HG02840 (cell line): ENCODE data around the gene ABCA9.

Experiments
- ATAC-seq: cut with Tn5 transposase; IDR thresholded peaks from one replicate; pipeline ENCODE4 v1.9.1; 2021; ENCODE audit warnings: mild to moderate bottlenecking, moderate library complexity, moderate number of reproducible peaks; ENCODE audit not compliant: unreplicated experiment, low FRiP score

The ABCA9 gene

DNA sequence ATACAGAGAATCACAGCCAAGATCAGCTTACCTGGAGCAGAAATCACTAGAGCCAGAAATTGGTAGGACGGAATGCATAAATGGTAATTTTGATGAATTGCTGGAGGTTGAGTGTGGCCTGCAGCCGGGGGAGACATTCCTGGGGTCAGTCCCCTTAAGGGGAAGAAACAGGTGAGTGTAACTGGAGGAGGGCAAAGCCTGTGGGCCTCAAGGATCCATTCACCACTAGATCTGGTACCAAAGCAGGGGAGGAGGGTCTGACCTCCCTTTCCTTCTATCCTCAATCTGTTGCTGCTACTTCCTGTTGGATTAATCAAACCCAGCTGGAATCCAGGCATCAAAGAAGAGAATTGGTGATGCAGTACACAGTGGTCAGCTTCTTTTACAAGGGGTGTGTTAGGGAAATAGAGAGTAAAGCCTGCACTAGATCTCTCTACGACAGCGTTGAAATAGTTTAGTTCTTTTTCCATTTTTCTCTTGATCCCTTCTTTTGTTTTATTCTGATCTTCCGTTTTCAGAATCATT lies 8.6 kb upstream of the ABCA9 start:
- no peak for ATAC-seq

DNA sequence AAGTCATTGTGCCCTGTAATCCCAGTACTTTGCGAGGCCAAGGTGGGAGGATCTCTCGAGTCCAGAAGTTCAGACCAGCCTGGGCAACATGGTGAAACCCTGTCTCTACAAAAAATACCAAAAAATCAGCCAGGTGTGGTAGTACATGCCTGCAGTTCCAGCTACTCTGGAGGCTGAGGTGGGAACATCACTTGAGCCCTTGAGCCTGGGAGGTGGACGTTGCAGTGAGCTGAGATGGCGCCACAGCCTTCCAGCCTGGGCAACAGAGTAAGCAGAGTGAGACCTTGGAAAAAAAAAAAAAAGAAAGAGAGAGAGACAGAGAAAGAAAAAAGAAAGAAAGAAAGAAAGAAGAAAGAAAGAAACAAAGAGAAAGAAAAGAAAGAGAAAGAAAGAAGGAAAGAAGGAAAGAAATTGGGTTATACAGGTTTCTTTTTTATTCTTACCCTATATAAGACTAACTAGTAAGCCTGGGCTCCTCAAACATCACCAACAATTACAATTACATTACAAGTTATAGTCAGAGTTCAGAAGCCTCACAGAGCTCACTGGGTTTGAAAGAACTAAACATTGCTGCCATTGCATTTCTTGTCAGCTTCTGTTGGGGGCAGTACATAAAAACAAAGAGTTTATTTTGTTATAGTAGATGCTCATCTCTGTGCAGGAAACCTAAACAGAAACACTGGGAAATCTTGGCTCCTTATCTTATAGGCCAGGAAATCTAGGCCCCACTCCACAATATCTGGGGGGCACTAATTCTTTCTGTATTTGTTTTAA lies 6.7 kb upstream of the ABCA9 start:
- ATAC-seq: no peak

DNA sequence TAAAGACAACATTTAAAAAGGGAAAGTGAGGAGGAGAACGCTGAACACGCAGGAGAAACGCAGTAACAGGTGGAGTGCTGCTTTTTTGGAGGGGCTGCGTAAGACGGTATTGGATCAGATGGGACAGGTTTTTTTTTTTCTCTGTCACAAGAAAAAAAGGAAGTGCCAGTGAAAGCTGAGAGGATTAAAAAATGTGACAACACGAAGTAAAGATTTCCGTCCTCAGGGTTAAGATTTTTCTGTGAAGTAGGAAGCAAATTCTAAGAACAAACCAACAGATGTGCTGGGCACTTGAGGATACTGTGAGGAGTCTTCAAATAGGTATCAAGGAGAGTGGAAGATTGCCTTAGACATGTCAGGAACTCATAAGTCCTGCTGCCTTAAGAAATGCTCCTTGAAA lies 5.8 kb upstream of the ABCA9 start:
- no peak for ATAC-seq

DNA sequence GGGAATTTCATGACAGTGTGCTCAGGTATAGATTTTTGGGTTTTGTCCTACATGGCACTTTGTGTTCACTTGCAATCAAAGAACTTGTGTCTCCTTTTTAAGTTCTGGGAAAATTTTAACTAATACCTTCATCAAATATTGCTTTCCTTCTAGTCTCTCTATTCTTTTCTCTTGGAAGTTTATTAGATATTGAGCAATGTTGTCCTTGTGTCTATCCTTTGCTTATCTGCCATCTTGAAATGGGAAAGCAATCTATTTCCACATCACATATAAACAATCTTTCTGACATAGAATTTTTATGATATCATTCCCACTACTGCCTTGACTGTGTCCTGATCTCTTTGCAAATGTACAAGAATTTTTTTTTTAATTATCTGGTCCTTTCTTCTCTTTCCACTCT lies 4.4 kb upstream of the ABCA9 start:
- ATAC-seq: no peak

DNA sequence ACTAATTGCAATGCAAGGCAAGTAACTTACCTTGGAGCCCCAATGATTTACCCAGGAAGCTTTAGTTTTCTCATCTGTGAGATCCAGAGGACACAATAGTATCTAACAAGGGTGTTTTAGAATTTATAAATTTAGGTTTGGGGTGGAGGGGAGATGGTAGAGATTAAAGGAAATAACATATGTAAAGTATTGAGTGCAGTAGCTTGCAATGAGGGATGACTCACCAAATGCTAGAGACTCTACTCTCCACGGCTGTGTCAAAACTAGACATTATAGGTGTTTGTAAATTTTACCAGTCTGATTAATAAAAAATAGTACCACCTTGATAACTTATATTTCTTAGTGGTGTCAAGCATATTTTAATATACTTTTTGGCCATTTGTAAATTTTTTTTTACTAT lies 3.7 kb upstream of the ABCA9 start:
- ATAC-seq: no peak

DNA sequence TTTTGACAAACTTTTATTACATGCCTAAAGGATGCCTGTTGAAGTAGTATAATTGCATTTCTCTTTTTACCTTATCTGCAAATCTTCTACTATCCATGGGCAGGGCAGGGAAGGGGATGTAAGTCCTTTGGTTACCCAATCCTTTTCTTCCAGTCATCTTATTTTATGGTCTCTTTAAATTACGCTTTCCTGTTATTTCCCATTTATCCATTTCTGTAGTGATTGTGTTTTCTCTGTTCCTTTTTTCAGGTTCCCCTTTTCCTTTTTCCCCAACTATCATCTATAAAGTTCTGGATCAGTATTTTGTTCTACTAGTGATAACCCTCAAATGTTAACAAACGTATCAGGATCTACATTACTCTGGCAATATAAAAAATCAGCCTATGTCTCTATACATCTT lies 3.3 kb upstream of the ABCA9 start:
- no peak for ATAC-seq

DNA sequence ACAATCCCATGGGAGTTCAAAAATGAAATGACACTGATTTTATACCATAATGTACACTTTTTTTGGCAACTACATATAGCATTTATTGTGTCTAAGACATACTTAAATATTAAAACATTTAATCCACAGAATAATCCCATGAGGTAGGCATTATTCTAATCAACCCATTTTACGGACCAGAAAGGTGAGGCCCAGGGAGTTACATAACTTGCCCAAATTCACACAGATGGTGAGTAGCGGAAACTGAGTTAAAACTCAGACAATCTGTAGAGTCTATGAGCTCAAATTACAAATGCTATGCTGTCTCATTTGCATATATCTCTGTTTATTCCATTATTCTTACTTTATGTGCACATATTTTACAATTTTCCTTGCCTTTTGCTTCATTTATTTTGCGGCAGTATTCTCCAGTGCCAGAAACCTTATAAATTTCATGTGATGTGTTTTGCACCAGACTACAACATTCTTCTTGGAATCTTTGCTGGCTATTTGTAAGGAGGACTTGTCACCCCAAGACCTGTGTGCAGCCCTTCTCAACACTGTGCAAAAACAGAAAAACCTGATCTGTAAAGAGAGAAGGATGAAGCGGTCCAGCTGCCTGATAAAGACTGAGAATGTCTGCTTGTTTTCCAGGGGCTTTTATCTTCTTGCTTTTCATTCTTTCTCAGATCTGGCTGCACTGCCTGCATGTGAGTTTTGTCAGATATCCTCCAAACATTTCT lies 2.3 kb upstream of the ABCA9 start:
- no peak for ATAC-seq

DNA sequence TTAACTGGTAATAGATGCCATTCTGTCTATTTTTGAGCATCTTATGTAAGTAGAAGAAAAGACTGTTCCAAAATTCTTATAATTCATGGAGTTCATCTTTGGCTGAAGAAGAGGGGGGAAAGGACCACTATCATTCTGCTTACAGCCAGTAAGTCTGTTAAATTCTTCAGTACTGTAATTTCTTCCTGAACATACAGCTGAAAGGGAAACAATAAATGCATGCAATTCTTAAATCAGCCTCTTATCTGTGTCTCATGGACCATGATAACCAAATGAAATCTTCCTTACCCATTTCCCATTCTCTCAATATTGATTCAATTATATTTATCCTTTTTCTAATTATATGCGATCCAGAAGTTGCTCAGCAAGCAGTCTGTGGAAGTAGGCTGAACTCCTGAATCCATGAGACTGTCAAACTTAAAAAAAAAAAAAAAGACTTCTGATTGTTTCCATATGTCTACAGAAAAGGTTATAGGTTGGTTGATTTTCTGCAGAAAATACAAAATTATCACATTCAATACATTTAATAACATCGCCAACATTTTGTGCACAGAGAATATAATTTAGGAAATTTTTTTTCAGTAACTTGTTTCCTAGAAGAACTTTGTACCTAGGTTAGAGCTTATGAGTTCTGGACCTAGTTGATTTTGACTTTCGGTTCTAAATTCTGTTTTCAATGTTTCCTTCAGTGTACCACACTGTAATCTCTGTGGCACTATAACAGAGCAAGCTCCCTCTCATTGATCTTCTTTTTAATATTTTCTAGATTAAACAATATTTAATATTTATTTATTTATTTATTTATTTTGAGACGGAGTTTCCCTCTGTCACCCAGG lies 1.2 kb upstream of the ABCA9 start:
- no peak for ATAC-seq

DNA sequence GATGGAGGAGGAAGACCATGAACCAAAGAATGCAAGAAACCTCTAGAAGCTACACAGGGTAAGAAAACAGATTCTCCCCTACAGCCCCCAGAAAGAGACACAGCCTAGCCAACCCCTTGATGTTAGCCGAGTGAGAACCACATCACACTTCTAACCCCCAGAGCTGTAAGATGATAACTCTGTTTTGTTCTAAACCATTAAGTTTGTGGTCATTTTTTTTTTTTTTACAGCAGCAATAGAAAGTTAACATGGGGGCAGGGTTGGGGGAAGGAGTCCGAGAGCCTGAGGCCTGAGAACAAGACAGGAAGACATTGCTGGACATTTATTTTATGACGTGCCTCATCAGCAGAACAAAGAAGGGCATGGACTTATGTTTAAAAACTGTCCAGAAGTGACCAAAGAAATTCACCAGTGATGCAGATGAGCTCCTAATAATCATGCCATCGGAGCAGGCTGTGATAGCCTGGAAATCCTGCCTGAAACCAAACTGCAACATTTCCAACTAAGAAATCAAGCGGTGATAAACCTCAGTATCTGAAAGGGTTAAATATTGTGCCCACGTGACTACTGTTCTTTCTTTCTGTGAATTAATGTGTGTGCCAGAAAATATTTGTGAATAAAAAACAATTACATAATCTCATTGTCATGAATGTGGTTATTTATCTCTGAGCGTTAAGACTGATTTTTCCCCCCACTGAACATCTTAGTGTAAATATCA lies 1.1 kb downstream of the ABCA9 start:
- ATAC-seq: no peak

DNA sequence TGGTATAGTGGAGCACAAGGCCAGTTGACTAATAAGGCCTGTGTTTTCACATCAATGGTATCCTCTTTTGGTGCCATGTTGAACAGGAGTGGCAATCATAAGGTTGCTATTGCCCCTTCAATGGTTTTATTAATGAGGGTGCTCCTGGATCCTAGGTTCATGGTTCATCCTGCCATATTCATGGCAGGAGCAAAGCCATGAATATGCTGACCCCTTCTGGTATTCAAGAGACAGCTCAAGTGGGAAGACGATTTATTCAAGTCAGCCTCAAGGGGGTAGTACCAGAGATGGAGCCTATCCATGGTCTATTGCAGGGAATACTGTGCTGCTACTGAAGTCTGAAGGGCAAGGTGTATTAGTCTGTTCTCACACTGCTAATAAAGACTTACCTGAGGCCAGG lies 2.6 kb downstream of the ABCA9 start:
- no peak for ATAC-seq

DNA sequence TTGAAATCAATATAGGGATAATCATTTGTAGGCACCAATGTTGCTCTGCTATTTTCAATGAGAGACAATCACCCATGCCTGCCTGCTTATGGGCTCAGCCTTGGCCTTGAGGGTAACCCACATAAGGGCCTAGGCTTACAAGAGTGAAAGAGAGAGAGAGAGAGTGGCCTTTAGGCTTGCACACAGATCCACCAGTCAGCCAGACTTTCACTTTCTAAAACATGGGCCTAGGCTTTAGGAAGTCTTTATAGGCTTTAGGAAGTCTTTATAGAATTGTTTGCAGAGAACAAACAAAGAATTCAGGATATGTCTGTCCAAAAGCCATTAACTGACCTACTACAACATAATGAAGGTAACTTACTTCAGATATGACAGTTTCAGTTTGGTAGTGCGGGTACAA lies 3.4 kb downstream of the ABCA9 start:
- no peak for ATAC-seq

DNA sequence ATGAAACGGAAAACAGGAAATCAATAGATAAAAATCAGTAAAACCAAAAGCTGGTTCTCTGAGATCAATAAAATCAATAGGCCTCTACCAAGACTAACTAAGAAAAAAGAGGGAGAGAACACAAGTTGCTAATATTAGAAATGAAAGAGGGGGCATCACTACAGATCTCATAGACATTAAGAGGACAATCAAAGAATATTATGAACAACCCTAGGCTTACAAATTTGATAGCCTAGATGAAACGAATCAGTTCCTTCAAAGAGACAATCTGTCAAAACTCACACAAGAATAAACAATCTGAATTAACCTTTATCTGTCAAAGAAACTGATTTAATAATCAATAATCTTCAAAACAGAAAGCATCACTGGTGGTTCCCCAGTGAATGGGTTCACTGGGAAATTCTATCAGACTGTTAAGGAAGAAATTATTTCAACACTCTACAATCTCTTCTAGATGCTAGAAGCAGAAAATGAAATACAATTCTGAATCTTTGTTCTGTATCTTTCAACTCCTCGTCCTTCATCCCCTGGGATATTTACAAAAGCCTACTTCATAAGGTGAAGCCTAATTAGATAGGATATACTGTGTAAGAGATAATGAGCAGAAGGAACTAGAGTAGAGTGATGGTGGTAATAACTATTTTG lies 4.4 kb downstream of the ABCA9 start:
- no peak for ATAC-seq

DNA sequence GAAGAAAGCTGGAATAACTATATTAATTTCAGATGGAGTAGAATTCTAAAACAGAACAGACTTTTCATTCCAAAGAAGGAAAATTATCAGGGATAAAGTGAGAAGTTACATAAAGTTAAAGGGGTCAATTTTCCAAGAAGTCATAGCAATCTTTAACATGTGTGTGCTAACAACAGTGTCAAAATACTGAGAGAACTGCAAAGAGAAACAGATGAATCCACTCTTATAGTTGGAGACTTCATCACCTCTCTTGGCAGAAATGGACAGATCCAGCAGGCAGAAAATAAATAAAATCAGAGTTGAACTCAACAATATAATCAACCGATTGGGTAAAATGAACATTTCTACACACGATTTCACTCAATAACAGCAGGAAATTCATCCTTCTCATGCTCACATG lies 5.4 kb downstream of the ABCA9 start:
- no peak for ATAC-seq

DNA sequence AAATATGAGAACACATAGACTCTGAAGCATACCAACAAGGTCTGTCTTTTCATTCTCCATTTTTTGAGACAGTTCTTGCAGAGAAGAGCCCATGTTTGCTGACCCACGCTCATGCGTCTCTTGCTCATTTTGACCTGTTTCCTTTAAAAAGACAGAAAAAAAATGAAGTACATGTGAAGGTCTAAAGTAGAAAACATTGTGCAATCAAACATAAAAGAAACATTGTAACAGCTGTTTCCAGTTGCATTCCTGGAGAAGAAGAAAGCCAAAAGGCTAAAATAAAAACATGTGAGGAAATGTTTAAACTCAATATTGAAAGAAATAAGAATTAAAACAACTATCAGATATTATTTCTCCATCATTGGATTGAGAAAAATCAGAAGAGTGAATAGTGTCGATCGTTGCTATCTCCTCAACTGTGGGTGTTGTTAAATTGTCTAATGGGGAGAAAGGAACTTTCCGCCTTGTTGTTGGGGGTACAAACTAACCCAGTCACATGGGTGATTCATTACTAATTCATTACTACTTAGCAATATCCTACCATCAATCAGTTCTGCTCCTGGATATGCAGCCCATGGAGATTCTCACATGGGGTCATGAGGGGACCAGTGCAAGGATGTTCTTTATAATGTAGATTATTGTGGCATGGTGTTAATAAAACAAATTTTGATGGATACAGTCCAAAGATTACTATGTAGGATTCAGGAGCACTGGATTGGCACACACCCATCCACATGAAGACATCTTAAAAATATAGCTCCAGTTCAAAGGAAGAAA lies 9.5 kb downstream of the ABCA9 start:
- no peak for ATAC-seq

DNA sequence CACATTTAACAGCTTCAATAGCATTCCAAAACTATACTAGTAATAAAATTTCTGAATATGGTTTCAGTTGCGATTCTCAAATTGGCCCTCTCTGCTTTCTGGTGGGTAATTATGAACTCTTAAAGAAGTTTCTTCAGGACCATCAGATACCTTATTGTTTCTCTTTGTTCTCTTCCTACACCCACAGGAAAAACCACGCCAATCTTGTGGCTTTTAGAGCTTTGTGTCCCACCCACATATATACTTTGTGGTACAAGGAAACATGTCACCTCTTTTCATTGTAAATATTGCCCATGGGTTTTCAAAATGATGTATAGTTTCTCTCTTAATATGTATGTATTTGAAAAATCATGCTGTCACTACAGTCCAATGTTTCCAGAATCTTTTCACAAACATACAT lies 12.1 kb downstream of the ABCA9 start:
- ATAC-seq: no peak

DNA sequence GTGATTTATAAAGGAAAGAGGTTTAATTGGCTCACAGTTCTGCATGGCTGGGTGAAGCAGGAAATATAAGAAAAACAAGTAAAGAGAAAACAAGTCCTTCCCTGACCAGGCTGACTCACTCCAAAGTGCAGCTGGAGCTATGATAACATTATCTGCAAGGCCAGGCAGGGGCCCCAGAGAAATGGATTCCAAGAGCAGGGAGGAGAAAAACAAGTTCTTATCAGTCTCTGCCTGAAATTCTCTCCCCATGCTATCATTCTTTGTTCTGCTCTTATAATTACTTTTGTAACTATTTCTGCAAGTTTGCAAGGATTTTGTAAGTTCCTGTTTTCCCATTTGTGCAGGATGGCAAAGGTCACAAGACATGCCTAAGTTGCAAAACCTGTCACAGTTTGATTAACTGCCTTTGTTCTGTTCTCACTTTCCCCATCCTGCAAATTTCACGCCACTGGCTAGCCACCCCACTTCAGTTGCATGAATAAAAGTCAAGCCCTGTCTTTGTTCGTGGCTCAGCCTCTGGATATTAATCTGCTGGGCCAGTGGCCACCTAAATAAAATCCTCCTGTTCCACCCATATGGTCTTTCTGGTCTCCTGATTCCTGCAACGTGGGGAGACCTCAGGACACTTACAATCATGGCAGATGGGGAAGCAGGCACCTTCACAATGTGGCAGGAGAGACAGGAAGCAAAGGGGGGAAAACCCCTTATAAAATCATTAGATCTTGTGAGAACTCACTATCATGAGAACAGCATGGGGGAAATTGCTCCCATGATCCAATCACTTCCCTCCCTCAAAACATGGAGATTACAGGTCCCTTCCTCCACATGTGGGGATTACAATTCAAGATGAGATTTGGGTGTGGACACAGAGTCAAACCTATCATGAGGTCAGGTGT lies 13.1 kb downstream of the ABCA9 start:
- no peak for ATAC-seq

DNA sequence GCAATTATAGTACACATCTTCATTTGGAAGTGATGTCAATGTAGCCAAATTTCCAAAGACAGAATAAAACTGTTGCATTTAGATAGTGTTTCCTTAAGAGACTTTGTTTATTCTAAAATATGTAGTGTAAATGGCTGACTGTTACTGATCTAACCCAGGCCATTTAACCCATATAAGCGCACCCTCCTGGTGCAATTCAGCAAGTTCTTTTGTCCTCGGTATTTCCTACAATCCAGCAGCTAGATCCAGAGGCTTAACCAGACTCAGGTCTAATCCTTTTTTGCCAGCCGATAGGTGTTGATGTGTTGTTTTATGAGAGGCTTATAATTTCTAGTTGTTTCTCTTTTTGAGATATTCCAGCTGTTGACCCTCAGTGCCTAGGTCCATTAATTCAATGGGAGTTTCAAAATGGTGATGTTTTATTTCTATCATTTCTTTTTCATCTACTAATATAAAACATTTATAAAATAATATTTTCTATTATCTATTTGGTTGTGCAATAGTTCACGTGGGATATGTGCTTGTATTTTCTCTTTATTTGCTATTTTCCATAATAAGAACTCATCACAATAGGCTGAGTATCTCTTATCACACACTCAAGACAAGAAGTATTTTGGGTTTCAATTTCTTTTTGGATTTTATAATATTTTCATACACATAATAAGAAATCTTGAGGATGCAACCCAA lies 14.5 kb downstream of the ABCA9 start:
- no peak for ATAC-seq

DNA sequence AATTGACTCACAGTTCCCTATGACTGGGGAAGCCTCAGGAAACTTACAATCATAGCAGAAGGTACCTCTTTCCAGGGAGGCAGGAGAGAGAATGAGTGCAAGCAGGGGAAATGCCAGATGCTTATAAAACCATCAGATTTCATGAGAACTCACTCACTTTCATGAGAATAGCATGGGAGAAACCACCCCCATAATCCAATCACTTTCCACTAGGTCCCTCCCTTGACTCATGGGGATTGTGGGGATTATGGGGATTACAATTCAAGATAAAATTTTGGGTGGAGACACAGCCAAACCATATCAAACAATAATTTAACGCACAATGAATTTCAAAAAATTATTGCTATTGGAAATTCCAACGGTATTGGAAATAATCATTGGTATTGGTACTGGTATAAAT lies 15.1 kb downstream of the ABCA9 start:
- no peak for ATAC-seq
